Vagina (tissue), 2 donors: ENCODE results near the gene GALNT9. TPM values are rescaled to one million over a fixed set of nuclear protein-coding genes. Genes with fewer than 3 reads are reported as not detected.

Experiments
- DNase-seq, 2 donors: peaks; one replicate each; pipeline ENCODE4 v3.0.0-alpha.2; 2017; ENCODE audit errors: extremely low spot score in 2 of 2
- H3K27ac ChIP-seq: fragments of 200-600 bp; sonication (generic); one replicate; pipeline ENCODE4 v1.5.1; 2019
- H3K27me3 ChIP-seq: fragments of 200-600 bp; sonication (generic); one replicate; pipeline ENCODE4 v1.5.1; 2019
- H3K36me3 ChIP-seq, 2 donors: fragments of 200-600 bp; sonication (generic); one replicate each; pipeline ENCODE4 v1.5.1; 2017 to 2019
- H3K4me1 ChIP-seq: fragments of 200-600 bp; sonication (generic); one replicate; pipeline ENCODE4 v1.5.1; 2019
- H3K4me3 ChIP-seq, 2 donors: fragments of 200-600 bp; sonication (generic); 1 replicate in 1 of 2; 2 replicates in 1 of 2; pipeline ENCODE4 v1.5.1; 2016 to 2019
- H3K9me3 ChIP-seq: fragments of 200-600 bp; sonication (generic); one replicate; pipeline ENCODE4 v1.5.1; 2019
- CTCF ChIP-seq, 3 experiments: fragments of 450-650 bp in 2 of 3; fragments of 200-600 bp in 1 of 3; sonication (generic) in 1 of 3; IDR thresholded peaks; one replicate each; pipeline ENCODE4 v1.5.1; 2017 to 2019; ENCODE audit warnings: antibody characterized with exemption in 3 of 3, mild to moderate bottlenecking in 2 of 3, moderate library complexity in 2 of 3
- POLR2A ChIP-seq, 2 donors: fragments of 450-650 bp; IDR thresholded peaks; one replicate each; pipeline ENCODE4 v1.6.1; 2017; ENCODE audit warnings: antibody characterized with exemption in 2 of 2, mild to moderate bottlenecking in 2 of 2, moderate library complexity in 2 of 2
- POLR2AphosphoS5 ChIP-seq, 2 donors: sonication (generic); formaldehyde crosslinking; IDR thresholded peaks; one replicate each; pipeline ENCODE4 v1.9.0; 2017; ENCODE audit warnings: antibody characterized with exemption in 2 of 2, mild to moderate bottlenecking in 2 of 2, low read depth in 1 of 2; ENCODE audit not compliant: insufficient read depth in 1 of 2
- intact Hi-C: fragments of 100-400 bp; cut with DNase I; formaldehyde crosslinking; loops from one replicate; pipeline ENCODE4 v1.15.1; 2023
- total RNA-seq: library from RNA; depleted of rRNA; stranded (reverse); fragments of >200 nt; gene quantifications from one replicate; pipeline ENCODE4 v1.2.3, GENCODE V29; 2016

The GALNT9 gene
- total RNA-seq, 1 donor from 2014 or later: 1.5 TPM

GRCh38 chr12:132216354-132216987 lies 112.9 kb downstream of the GALNT9 start:
- H3K36me3 ChIP-seq: no peaks in the 10 kb centered on the region
- intact Hi-C loops: no loop called here
- DNase-seq: no peak
- H3K4me1 ChIP-seq: no peaks in the 10 kb centered on the region
- TF ChIP-seq POLR2A (IDR thresholded peaks at IDR 0.05): no peak
- TF ChIP-seq POLR2AphosphoS5 (IDR thresholded peaks at IDR 0.05; ENCODE audit: insufficient read depth in 1 of 2, low read depth in 1 of 2): no peak
- TF ChIP-seq CTCF (IDR thresholded peaks at IDR 0.05): no peak
- H3K9me3 ChIP-seq: no peaks in the 10 kb centered on the region
- H3K27me3 ChIP-seq: no peaks in the 10 kb centered on the region
- no peak overlapping the region for H3K27ac ChIP-seq
- no peak overlapping the region for H3K4me3 ChIP-seq

GRCh38 chr12:132215299-132215989 lies 113.9 kb downstream of the GALNT9 start:
- no peaks in the 10 kb centered on the region for H3K36me3 ChIP-seq
- H3K9me3 ChIP-seq: no peaks in the 10 kb centered on the region
- no peaks in the 10 kb centered on the region for H3K27me3 ChIP-seq
- no peak for TF ChIP-seq POLR2A (IDR thresholded peaks at IDR 0.05)
- TF ChIP-seq POLR2AphosphoS5 (IDR thresholded peaks at IDR 0.05; ENCODE audit: insufficient read depth in 1 of 2, low read depth in 1 of 2): no peak
- TF ChIP-seq CTCF (IDR thresholded peaks at IDR 0.05): no peak
- no peak overlapping the region for H3K4me3 ChIP-seq
- DNase-seq: no peak
- intact Hi-C loops: no loop called here
- no peak overlapping the region for H3K27ac ChIP-seq
- no peaks in the 10 kb centered on the region for H3K4me1 ChIP-seq

- no peaks in the 10 kb centered on the region for H3K4me1 ChIP-seq
- TF ChIP-seq POLR2AphosphoS5 (IDR thresholded peaks at IDR 0.05; ENCODE audit: insufficient read depth in 1 of 2, low read depth in 1 of 2) (no peak), CTCF (IDR thresholded peaks at IDR 0.05) (no peak), POLR2A (IDR thresholded peaks at IDR 0.05) (no peak)
- H3K4me3 ChIP-seq: no peak overlapping the region
- no peak overlapping the region for H3K27ac ChIP-seq
- H3K9me3 ChIP-seq: no peaks in the 10 kb centered on the region
- no peak for DNase-seq
- H3K27me3 ChIP-seq: no peaks in the 10 kb centered on the region
- intact Hi-C loops: no loop called here
- no peaks in the 10 kb centered on the region for H3K36me3 ChIP-seq
Measured at GRCh38 chr12:132214891-132215290, 114.5 kb downstream of the GALNT9 start.

GRCh38 chr12:132214161-132214476 lies 115.3 kb downstream of the GALNT9 start:
- Histone ChIP-seq H3K27me3 (no peaks in the 10 kb centered on the region), H3K27ac (no peak overlapping the region), H3K4me3 (no peak overlapping the region), H3K9me3 (no peaks in the 10 kb centered on the region), H3K4me1 (no peaks in the 10 kb centered on the region), H3K36me3 (no peaks in the 10 kb centered on the region)
- TF ChIP-seq CTCF (IDR thresholded peaks at IDR 0.05) (no peak), POLR2AphosphoS5 (IDR thresholded peaks at IDR 0.05; ENCODE audit: insufficient read depth in 1 of 2, low read depth in 1 of 2) (no peak), POLR2A (IDR thresholded peaks at IDR 0.05) (no peak)
- intact Hi-C loops: no loop called here
- no peak for DNase-seq
